GM18858 (cell line): ENCODE data around the gene COL13A1.

Experiments used
- ATAC-seq: cut with Tn5 transposase; IDR thresholded peaks from one replicate; pipeline ENCODE4 v1.9.1; 2021; ENCODE audit not compliant: unreplicated experiment

The COL13A1 gene

DNA sequence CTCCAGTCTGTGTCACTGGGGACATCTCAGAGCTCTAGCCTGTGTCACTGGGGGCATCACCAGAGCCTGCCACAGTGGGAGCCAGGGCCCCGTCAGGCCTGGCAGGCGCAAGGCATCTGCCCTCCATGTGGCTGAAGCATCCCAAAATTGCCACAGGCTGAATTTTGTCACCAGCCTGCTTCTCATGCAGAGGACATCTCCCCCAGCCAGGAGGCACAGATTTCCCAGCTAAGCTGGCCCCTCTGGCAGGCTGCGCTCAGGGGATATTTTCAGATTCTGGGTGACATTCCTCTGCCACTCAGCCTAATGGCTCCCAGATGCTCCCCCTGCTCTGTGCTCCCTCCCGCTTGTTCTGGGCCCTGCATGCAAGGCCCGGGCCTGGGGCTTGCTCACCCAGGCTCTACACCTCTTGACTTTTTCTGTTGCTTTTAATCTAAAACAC lies 64.6 kb downstream of the COL13A1 start:
- ATAC-seq, result no peak

- no peak for ATAC-seq
These were observed 65.2 kb downstream of the COL13A1 start for GRCh38 chr10:69866688-69867461.

- ATAC-seq, result no peak
These were observed 66.2 kb downstream of the COL13A1 start for GRCh38 chr10:69867699-69868558.

GRCh38 chr10:69868821-69869220 lies 67.1 kb downstream of the COL13A1 start:
- ATAC-seq, result no peak

- no peak for ATAC-seq
These were observed 67.7 kb downstream of the COL13A1 start for GRCh38 chr10:69869291-69869961.

DNA sequence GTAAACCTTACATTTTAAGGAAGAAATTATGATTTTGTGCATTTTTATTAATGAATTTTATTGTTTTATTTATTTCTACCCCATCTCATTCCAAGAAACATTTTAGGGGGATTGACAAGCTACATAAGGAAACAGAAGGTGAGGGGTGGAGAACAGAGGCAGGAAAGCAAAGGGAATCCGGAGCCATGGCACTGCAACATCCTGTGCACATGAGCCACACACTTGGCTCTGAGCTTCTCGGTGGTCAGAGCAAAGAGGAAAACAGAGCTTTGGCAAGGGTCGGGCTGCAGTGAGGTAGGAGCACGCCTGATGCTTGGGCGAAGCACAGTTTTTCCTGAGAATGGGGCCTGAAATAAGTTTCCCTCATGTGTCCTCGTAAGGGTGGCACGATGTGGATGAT lies 68.9 kb downstream of the COL13A1 start:
- no peak for ATAC-seq

GRCh38 chr10:69871074-69871473 lies 69.4 kb downstream of the COL13A1 start:
- ATAC-seq, result no peak

- no peak for ATAC-seq
These were observed 70.6 kb downstream of the COL13A1 start for GRCh38 chr10:69872323-69872722.

DNA sequence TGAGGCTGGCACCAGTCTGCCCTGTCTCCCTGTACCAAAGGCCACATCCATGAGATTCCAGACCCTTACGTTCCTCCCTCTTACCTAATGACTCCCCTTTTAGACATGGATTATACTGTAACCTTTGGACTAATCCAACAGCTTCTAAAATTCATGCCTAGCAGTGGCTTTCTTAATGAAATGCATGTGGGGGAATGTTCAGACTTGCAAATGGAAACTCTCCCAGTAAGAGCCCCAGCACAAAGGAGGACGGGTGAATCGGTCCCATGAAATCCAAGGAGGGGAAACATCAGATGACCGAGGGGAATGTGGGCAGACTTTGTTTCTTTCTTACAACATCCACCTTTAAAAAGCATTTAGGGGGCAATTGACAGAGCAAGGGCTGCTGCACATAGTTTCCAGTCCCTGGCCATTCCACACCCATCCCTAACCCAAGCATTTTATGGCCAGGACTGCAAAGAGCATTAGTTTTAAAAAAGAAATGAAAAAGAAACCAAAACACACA lies 71.5 kb downstream of the COL13A1 start:
- ATAC-seq, result no peak

- no peak for ATAC-seq
These were observed 72.7 kb downstream of the COL13A1 start for GRCh38 chr10:69874449-69874848.

DNA sequence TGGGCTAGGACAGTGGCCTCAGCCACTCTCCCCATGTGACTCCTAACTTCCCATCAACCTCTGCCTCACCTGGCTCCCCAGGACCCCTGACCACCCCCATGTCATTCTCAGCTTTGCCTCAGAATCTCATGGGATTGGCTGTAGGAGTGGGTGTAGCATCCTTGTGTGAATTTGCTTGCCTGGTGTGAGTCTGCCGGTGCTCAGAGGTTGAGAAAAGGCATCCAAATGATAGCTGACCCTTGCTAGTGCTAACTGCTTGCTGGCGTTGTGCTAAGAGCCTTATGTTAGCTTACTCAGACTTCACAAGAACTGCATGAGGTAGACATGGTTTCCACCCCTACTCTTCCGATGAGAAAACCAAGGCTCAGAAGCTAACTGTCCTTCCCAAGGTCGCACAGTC lies 74.2 kb downstream of the COL13A1 start:
- no peak for ATAC-seq

- no peak for ATAC-seq
These were observed 74.6 kb downstream of the COL13A1 start for GRCh38 chr10:69876286-69876685.

GRCh38 chr10:69876931-69877330 lies 75.2 kb downstream of the COL13A1 start:
- ATAC-seq, result no peak

DNA sequence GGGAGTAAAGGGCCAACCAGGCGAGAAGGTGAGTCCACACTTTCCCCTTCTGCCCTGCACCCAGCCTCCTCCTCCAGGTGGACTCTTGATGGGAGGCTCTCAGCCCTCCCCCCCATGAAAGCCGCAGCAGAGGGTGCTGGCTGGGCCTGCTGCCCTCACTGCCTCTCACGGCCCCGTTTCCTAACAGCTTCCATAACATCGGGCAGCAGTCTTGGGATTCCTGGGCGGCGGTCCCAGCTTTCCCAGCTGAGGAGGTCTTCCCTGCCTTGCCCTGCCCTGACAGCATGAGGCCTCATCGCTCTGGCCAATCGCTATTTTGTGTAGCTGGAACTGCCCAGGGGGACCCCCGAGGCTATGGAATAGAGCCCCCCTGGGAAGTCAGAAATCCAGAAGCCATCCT lies 76.3 kb downstream of the COL13A1 start:
- ATAC-seq, result no peak

GRCh38 chr10:69878951-69879350 lies 77.2 kb downstream of the COL13A1 start:
- ATAC-seq, result no peak

- ATAC-seq, result no peak
These were observed 78.0 kb downstream of the COL13A1 start for GRCh38 chr10:69879634-69880257.

DNA sequence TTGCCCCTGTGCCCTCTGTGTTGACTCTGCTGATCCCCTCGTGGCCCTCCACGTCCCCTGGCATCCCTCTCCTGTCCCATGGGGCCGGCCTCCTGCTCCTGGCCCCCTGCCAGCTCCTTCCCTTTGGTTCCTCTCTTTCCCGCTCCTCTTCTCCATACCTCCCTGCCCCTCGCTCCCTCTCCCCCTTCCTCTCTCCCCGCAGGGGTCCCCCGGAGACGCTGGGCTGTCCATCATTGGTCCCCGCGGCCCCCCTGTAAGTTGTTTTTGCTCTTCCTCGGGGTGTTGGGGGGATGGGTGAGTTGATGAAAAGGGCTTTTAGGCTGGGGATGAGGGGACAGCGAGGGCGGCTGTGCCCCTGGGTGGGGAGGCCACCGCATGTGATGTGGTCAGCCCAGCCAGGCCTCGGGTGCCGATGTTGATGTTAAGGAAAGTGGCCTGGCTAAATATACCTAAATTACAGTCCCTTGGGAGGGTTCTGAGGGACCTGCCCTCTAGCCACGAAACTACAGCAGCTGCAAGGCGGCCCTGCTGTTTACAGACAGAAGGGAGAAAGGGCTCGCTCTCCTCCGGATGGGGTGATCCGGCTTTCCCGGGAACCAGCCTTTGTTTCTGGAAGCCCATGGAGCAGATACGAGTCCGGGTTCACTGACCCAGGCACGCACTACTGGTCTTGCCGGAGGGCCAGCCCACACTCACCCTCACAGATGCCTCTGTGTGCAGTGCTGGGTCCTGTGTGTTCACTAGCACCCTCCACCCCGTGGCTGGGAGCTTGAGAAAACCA lies 78.8 kb downstream of the COL13A1 start:
- ATAC-seq, result no peak

DNA sequence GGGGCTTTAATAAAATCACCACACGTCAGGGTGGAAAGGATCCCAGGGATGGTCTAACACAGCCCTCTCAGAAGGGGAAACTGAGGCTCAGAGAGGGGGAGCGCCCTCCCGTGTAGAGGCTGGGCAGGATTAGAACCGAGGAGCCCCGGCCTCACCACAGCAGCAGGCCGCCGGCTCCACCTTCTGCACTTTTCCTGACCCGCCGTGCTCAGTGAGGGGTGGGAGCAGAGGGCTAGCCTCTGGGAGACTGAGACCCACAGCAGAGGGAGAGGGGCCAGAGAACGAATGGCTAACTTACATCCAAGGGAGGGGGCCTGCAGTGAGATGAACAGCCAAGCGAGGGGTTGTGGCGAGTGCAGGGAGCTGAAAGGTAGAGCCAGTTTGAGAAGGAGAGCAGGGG lies 79.5 kb downstream of the COL13A1 start:
- no peak for ATAC-seq

- no peak for ATAC-seq
These were observed 81.8 kb downstream of the COL13A1 start for GRCh38 chr10:69883310-69884023.

DNA sequence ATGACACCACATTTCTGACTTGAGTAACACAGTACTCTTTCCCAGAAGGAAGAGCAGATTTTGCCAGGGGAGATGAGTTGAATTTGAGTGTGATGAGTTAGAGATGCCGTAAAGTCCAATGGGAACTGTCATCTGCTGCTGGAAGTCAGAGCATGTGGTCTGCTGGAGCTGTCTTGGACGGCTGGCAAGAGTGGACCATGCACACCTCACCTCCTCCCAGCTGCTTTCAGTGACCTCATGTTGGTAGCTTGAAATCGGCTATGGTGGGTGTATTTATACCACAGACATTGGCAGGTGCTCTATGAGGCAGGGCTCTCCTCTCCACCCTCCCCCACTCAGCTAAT lies 82.3 kb downstream of the COL13A1 start:
- no peak for ATAC-seq
